ENCODE measurements around the gene OR2T5. TPM values are rescaled to one million over a fixed set of nuclear protein-coding genes. Genes with fewer than 3 reads are reported as not detected.
"Not testable (repeated sequence)": the region's sequence is repeated elsewhere in the genome, so short reads cannot be mapped to it uniquely, and the experiment has no call there.

The OR2T5 gene
- total RNA-seq, 2 experiments from 2014 or later, result not detected

- H3K9me3 Mint-ChIP-seq, result peaks cover 4% of the 10 kb centered on the region
- no peak overlapping the region for H3K4me3 Mint-ChIP-seq
- ChIA-PET POLR2A (interaction anchor here (0.6 kb wide), 1 partner anchor 143 kb away, joined by 3 read pairs; no protein-coding TSS in a partner anchor), CTCF (no interaction called here)
- no peaks in the 10 kb centered on the region for H3K4me1 Mint-ChIP-seq
- H3K27me3 Mint-ChIP-seq, result peaks cover 3% of the 10 kb centered on the region
- DNase-seq, result no peak
- H3K36me3 Mint-ChIP-seq (ENCODE audit: low read depth), result no peaks in the 10 kb centered on the region
- no peak overlapping the region for H3K27ac Mint-ChIP-seq
These were observed 17.2 kb upstream of the OR2T5 start for GRCh38 chr1:248471154-248471553.

GRCh38 chr1:248472111-248472510 is 16.3 kb upstream of the OR2T5 start:
- H3K4me1 Mint-ChIP-seq; H3K4me3 Mint-ChIP-seq; CTCF ChIA-PET; H3K27ac Mint-ChIP-seq; H3K27me3 Mint-ChIP-seq; DNase-seq; H3K36me3 Mint-ChIP-seq (ENCODE audit: low read depth); POLR2A ChIA-PET; H3K9me3 Mint-ChIP-seq: not testable (repeated sequence)

GRCh38 chr1:248473051-248473450 is 15.3 kb upstream of the OR2T5 start, which contains the start of gene OR2T3:
TSS of gene OR2T3 (plus strand) at chr1:248473351. CDS start at chr1:248473351, 0 bp downstream.
- H3K27me3 Mint-ChIP-seq; CTCF ChIA-PET; H3K4me1 Mint-ChIP-seq; H3K27ac Mint-ChIP-seq; DNase-seq; H3K4me3 Mint-ChIP-seq; POLR2A ChIA-PET; H3K9me3 Mint-ChIP-seq; H3K36me3 Mint-ChIP-seq (ENCODE audit: low read depth): not testable (repeated sequence)

- POLR2A ChIA-PET; H3K36me3 Mint-ChIP-seq (ENCODE audit: low read depth); H3K27ac Mint-ChIP-seq; CTCF ChIA-PET; H3K27me3 Mint-ChIP-seq; DNase-seq; H3K4me3 Mint-ChIP-seq; H3K9me3 Mint-ChIP-seq; H3K4me1 Mint-ChIP-seq: not testable (repeated sequence)
These were observed 12.7 kb upstream of the OR2T5 start for GRCh38 chr1:248475660-248476059.

GRCh38 chr1:248481686-248482579 is 6.5 kb upstream of the OR2T5 start:
- H3K9me3 Mint-ChIP-seq; CTCF ChIA-PET; POLR2A ChIA-PET; H3K27me3 Mint-ChIP-seq; H3K36me3 Mint-ChIP-seq (ENCODE audit: low read depth): not testable (repeated sequence)
- H3K4me3 Mint-ChIP-seq, result peak overlapping the region; percentile 76
- H3K4me1 Mint-ChIP-seq, result peaks cover 11% of the 10 kb centered on the region
- H3K27ac Mint-ChIP-seq, result peak overlapping the region; percentile 91
- peak; percentile 35 for DNase-seq

- POLR2A ChIA-PET, H3K27ac Mint-ChIP-seq: not testable (repeated sequence)
These were observed 8.3 kb downstream of the OR2T5 start for GRCh38 chr1:248496661-248497060.

GRCh38 chr1:248500305-248501035 is 12.1 kb downstream of the OR2T5 start:
- POLR2A ChIA-PET; H3K36me3 Mint-ChIP-seq (ENCODE audit: low read depth); H3K27me3 Mint-ChIP-seq; H3K4me3 Mint-ChIP-seq; H3K4me1 Mint-ChIP-seq; H3K9me3 Mint-ChIP-seq; H3K27ac Mint-ChIP-seq; CTCF ChIA-PET; DNase-seq: not testable (repeated sequence)

More at GRCh38 chr1:248496661-248497060, 8.3 kb downstream of the OR2T5 start:
- H3K27me3 Mint-ChIP-seq; DNase-seq; H3K36me3 Mint-ChIP-seq (ENCODE audit: low read depth); CTCF ChIA-PET; H3K4me3 Mint-ChIP-seq; H3K9me3 Mint-ChIP-seq; H3K4me1 Mint-ChIP-seq: not testable (repeated sequence)

GRCh38 chr1:248507773-248508172 is 19.4 kb downstream of the OR2T5 start, which contains the start of gene OR2G6:
TSS of gene OR2G6 (plus strand) at chr1:248508073. CDS start at chr1:248521647, 13,574 bp downstream.
- H3K27me3 Mint-ChIP-seq; POLR2A ChIA-PET; H3K4me1 Mint-ChIP-seq; H3K27ac Mint-ChIP-seq; H3K36me3 Mint-ChIP-seq (ENCODE audit: low read depth); DNase-seq; CTCF ChIA-PET; H3K9me3 Mint-ChIP-seq; H3K4me3 Mint-ChIP-seq: not testable (repeated sequence)

- H3K9me3 Mint-ChIP-seq; H3K4me1 Mint-ChIP-seq; H3K27me3 Mint-ChIP-seq; CTCF ChIA-PET; H3K36me3 Mint-ChIP-seq (ENCODE audit: low read depth); H3K27ac Mint-ChIP-seq; POLR2A ChIA-PET; DNase-seq; H3K4me3 Mint-ChIP-seq: not testable (repeated sequence)
These were observed 21.8 kb downstream of the OR2T5 start for GRCh38 chr1:248510217-248510616.

GRCh38 chr1:248521856-248522255 is 33.5 kb downstream of the OR2T5 start:
- Mint-ChIP-seq H3K9me3 (no peaks in the 10 kb centered on the region), H3K27ac (no peak overlapping the region), H3K4me1 (no peaks in the 10 kb centered on the region), H3K4me3 (no peak overlapping the region), H3K36me3 (ENCODE audit: low read depth) (no peaks in the 10 kb centered on the region), H3K27me3 (no peaks in the 10 kb centered on the region)
- ChIA-PET POLR2A (no interaction called here), CTCF (no interaction called here)
- no peak for DNase-seq

- H3K9me3 Mint-ChIP-seq; H3K36me3 Mint-ChIP-seq (ENCODE audit: low read depth); CTCF ChIA-PET; H3K4me3 Mint-ChIP-seq; H3K27me3 Mint-ChIP-seq; DNase-seq; H3K4me1 Mint-ChIP-seq; POLR2A ChIA-PET; H3K27ac Mint-ChIP-seq: not testable (repeated sequence)
These were observed 49.1 kb downstream of the OR2T5 start for GRCh38 chr1:248537449-248537848.
